Fibroblast of villous mesenchyme (primary cell): ENCODE data around the gene LTB. TPM values are rescaled to one million over a fixed set of nuclear protein-coding genes. Genes with fewer than 3 reads are reported as not detected.

ENCODE experiments used
- DNase-seq: peaks from one replicate; pipeline ENCODE4 v3.0.0-alpha.2; 2010; ENCODE audit warnings: low read depth
- H3K4me3 ChIP-seq: 2 replicates; pipeline ENCODE4 v1.5.1; 2011; ENCODE audit warnings: low read depth, mild to moderate bottlenecking, low read length
- CTCF ChIP-seq: IDR thresholded peaks from 2 replicates; pipeline ENCODE4 v1.5.1; 2012; ENCODE audit warnings: low read depth, mild to moderate bottlenecking, low read length; ENCODE audit not compliant: insufficient read depth
- total RNA-seq: library from RNA; depleted of rRNA; stranded (reverse); fragments of >200 nt; gene quantifications from 2 replicates; pipeline ENCODE4 v1.2.3, GENCODE V29; 2012

The LTB gene
- total RNA-seq, 1 donor = not detected

GRCh38 chr6:31541658-31542521 lies 40.3 kb downstream of the LTB start, which contains the start of gene DDX39B:
DDX39B (minus strand) TSS chr6:31542003; CDS start chr6:31540532, 1,471 bp downstream.
- TF ChIP-seq CTCF = no peak
- peak; percentile 99 for DNase-seq

GRCh38 chr6:31541059-31541657 lies 41.1 kb downstream of the LTB start:
- H3K4me3 ChIP-seq = peak overlapping the region; percentile 73
- TF ChIP-seq CTCF = no peak
- DNase-seq = peak; percentile 76

More at GRCh38 chr6:31541658-31542521, 40.3 kb downstream of the LTB start, which contains the start of gene DDX39B:
- peak within 1 kb of the TSS; percentile 73 for H3K4me3 ChIP-seq

GRCh38 chr6:31540640-31541039 lies 41.6 kb downstream of the LTB start:
- TF ChIP-seq CTCF = no peak
- no peak for DNase-seq
- peak overlapping the region; percentile 73 for H3K4me3 ChIP-seq

GRCh38 chr6:31538805-31539400 lies 43.3 kb downstream of the LTB start:
- no peak for TF ChIP-seq CTCF
- peak overlapping the region; percentile 73 for H3K4me3 ChIP-seq

GRCh38 chr6:31535538-31536324 lies 46.5 kb downstream of the LTB start:
- no peak overlapping the region for H3K4me3 ChIP-seq
- no peak for TF ChIP-seq CTCF
- no peak for DNase-seq

More at GRCh38 chr6:31538805-31539400, 43.3 kb downstream of the LTB start:
- DNase-seq = no peak

- H3K4me3 ChIP-seq = no peak overlapping the region
- no peak for TF ChIP-seq CTCF
- DNase-seq = no peak
Measured at GRCh38 chr6:31534521-31535040, 47.6 kb downstream of the LTB start.
